Stomach (tissue), 9 donors: ENCODE results near the gene IQSEC3. TPM values are rescaled to one million over a fixed set of nuclear protein-coding genes. Genes with fewer than 3 reads are reported as not detected.

Experiments used
- DNase-seq, 2 donors: peaks; one replicate each; pipeline versions ENCODE4 v3.0.0 to v3.0.0-alpha.2; 2013 to 2019
- H3K27ac ChIP-seq, 5 donors: fragments of 200-600 bp in 4 of 5; sonication (generic) in 4 of 5; one replicate each; pipeline ENCODE4 v1.5.1; 2013 to 2019; ENCODE audit warnings: mild to moderate bottlenecking in 1 of 5, moderate library complexity in 1 of 5
- H3K27me3 ChIP-seq, 3 donors: fragments of 200-600 bp; sonication (generic); one replicate each; pipeline ENCODE4 v1.5.1; 2017 to 2019; ENCODE audit warnings: mixed run types in 1 of 3
- H3K36me3 ChIP-seq, 4 donors: fragments of 200-600 bp; sonication (generic); 1 replicate in 3 of 4; 2 replicates in 1 of 4; pipeline ENCODE4 v1.5.1; 2016 to 2019
- H3K4me1 ChIP-seq, 4 donors: fragments of 200-600 bp; sonication (generic); one replicate each; pipeline ENCODE4 v1.5.1; 2016 to 2019
- H3K4me3 ChIP-seq, 4 donors: fragments of 200-600 bp; sonication (generic) in 3 of 4; one replicate each; pipeline ENCODE4 v1.5.1; 2016 to 2019; ENCODE audit warnings: mild to moderate bottlenecking in 1 of 4
- H3K9me3 ChIP-seq, 4 donors: fragments of 200-600 bp; sonication (generic); one replicate each; pipeline ENCODE4 v1.5.1; 2016 to 2019
- EP300 ChIP-seq: sonication (generic); formaldehyde crosslinking; IDR thresholded peaks from one replicate; pipeline ENCODE4 v1.6.1; 2017; ENCODE audit warnings: antibody characterized with exemption
- POLR2A ChIP-seq, 4 donors: fragments of 450-650 bp; IDR thresholded peaks; one replicate each; pipeline ENCODE4 v1.6.1; 2016; ENCODE audit warnings: antibody characterized with exemption in 4 of 4, control low read depth in 2 of 4, mild to moderate bottlenecking in 1 of 4, moderate library complexity in 1 of 4
- POLR2AphosphoS5 ChIP-seq, 3 donors: sonication (generic); formaldehyde crosslinking; IDR thresholded peaks; one replicate each; pipeline ENCODE4 v1.6.1; 2016; ENCODE audit warnings: antibody characterized with exemption in 3 of 3
- WGBS, 5 donors: extraction: QIAGEN DNeasy Blood & Tissue Kit in 3 of 5; methylation state at CpG; one replicate each; pipeline versions ENCODE4 v1.1.5 to v1.1.7; 2013 to 2018; 5-methylcytosine and 5-hydroxymethylcytosine counted together
- intact Hi-C: fragments of 100-400 bp; cut with DNase I; formaldehyde crosslinking; loops from one replicate; pipeline ENCODE4 v1.15.1; 2023; ENCODE audit warnings: low total_unique reads
- polyA plus RNA-seq, 3 donors: library from polyadenylated mRNA; stranded (reverse); fragments of 200-250 nt; gene quantifications; one replicate each; pipeline ENCODE4 v1.2.3, GENCODE V29; 2013
- total RNA-seq, 5 donors: library from RNA; depleted of rRNA; stranded (reverse); fragments of >200 nt; gene quantifications; one replicate each; pipeline versions ENCODE4 v1.1.0 to v1.2.3, GENCODE V29; 2014 to 2016
- TF ChIP-seq, protein P1 (sequence below), 7 experiments: fragments of 450-650 bp in 4 of 7; fragments of 200-600 bp in 3 of 7; sonication (generic) in 3 of 7; IDR thresholded peaks; one replicate each; pipeline ENCODE4 v1.5.1; 2016 to 2019; ENCODE audit warnings: antibody characterized with exemption in 7 of 7, control low read depth in 2 of 7, mild to moderate bottlenecking in 1 of 7
- donor health status: healthy with polysubstance abuse.
- donor health status: Bipolar disorder and iron deficiency.
- donor health status: healthy.

IQSEC3 gene
- total and polyA plus RNA-seq, 8 donors: 0.08 to 1.7 (median 0.87) TPM; not detected in 2

DNA sequence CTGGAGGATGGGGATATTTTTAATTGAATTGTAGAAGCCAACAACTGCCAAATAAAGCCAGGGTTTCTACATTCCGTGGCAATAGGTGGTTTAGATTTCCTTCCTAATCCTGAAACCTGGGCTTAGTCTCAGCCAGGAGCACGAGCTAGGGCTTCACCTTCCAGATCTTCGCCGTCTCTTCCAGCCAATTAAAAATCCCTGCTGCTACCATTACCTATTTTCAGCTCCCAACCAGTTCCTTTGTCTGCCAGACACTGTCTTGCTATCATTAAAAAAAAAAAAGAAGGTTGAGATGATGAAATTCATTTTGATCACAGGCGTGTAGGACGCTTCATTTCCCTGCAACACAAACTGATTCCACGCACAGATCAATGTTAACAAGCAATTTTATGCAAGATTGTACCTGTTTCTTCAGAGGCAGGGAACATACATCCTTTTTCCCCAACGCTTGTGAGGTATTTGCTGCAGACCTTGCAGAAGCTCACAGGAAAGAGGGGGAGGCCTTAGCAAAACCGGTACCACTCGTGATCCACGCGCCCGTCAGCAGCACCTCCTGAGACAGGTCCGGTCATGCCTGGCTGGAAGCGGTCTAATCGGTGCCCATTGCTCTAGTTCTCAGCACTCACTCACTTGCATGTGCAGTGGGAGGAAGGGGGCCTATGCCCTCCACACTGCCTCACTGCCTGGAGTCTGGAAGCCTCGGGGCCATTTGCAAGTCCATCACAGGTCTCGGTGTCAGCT, 82.3 kb downstream of the IQSEC3 start:
- no peak for DNase-seq
- intact Hi-C loops: no loop called here
- H3K9me3 ChIP-seq: no peaks in the 10 kb centered on the region

DNA sequence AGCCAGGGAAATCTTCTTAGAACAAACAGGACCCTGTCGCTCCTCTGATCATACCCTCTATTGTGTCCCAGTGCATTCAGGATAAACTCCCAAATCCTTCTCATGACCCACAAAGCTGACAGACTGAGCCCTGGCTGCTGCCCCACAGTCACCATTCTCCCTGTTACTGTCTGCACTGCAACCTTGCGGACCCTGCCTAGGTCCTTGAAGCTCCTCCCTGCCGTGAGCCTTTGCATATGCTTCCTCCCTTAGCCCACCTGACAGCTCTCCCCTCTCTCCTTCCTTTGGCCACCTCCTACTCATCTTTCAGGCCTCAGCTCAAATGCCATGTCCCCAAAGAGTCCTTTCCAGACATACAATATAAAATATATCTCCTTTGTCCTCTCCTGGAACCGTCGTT, 85.0 kb downstream of the IQSEC3 start:
- no peak for DNase-seq
- Histone ChIP-seq H3K4me1 (no peaks in the 10 kb centered on the region), H3K36me3 (no peaks in the 10 kb centered on the region), H3K27ac (no peak overlapping the region), H3K27me3 (peaks cover 0 to 42% (median 0%) of the 10 kb centered on the region in 3 donors), H3K4me3 (no peak overlapping the region), H3K9me3 (no peaks in the 10 kb centered on the region)
- WGBS, 5 donors: 69 to 82% (median 73%) methylated on average over 5 of the region's 5 CpGs
- intact Hi-C loops: no loop called here
- TF ChIP-seq POLR2A (IDR thresholded peaks at IDR 0.05): no peak
- TF ChIP-seq EP300: no peak
- TF ChIP-seq, protein P1, sequence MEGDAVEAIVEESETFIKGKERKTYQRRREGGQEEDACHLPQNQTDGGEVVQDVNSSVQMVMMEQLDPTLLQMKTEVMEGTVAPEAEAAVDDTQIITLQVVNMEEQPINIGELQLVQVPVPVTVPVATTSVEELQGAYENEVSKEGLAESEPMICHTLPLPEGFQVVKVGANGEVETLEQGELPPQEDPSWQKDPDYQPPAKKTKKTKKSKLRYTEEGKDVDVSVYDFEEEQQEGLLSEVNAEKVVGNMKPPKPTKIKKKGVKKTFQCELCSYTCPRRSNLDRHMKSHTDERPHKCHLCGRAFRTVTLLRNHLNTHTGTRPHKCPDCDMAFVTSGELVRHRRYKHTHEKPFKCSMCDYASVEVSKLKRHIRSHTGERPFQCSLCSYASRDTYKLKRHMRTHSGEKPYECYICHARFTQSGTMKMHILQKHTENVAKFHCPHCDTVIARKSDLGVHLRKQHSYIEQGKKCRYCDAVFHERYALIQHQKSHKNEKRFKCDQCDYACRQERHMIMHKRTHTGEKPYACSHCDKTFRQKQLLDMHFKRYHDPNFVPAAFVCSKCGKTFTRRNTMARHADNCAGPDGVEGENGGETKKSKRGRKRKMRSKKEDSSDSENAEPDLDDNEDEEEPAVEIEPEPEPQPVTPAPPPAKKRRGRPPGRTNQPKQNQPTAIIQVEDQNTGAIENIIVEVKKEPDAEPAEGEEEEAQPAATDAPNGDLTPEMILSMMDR (IDR thresholded peaks at IDR 0.05): no peak
- no peak for TF ChIP-seq POLR2AphosphoS5 (IDR thresholded peaks at IDR 0.05)

More for the DNA sequence above, 82.3 kb downstream of the IQSEC3 start:
- Histone ChIP-seq H3K4me1 (peaks cover 0 to 13% (median 9%) of the 10 kb centered on the region in 4 donors), H3K36me3 (no peaks in the 10 kb centered on the region), H3K27me3 (peaks cover 0 to 33% (median 0%) of the 10 kb centered on the region in 3 donors), H3K27ac (no peak overlapping the region), H3K4me3 (no peak overlapping the region)
- TF ChIP-seq, protein P1 (IDR thresholded peaks at IDR 0.05): no peak
- no peak for TF ChIP-seq POLR2A (IDR thresholded peaks at IDR 0.05)
- no peak for TF ChIP-seq EP300
- no peak for TF ChIP-seq POLR2AphosphoS5 (IDR thresholded peaks at IDR 0.05)
- 84 to 86% (median 84%) methylated on average over 17 to 18 of the region's 18 CpGs for WGBS, 5 donors

DNA sequence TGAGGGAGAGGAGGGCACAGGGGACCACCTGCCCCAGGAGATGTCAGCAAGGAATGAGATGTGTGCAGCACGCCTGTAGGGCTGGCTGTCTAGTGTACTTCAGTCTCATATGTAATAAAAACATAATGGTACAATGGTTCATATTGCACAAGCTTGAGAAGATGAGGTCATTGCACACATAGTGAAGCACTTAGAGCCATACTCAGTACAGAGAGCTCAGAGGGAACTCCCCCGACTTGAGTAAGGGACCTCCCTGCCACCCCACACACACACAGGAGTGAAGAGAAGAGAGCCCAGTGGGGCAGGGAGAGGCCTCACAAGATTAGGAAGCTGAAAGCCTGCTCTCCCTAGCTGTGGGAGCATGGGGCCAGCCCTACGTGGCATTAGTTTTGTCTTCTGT, 85.9 kb downstream of the IQSEC3 start:
- Histone ChIP-seq H3K27me3 (peaks cover 0 to 42% (median 0%) of the 10 kb centered on the region in 3 donors), H3K4me1 (no peaks in the 10 kb centered on the region), H3K9me3 (no peaks in the 10 kb centered on the region), H3K36me3 (no peaks in the 10 kb centered on the region), H3K27ac (no peak overlapping the region), H3K4me3 (no peak overlapping the region)
- 41 to 64% (median 52%) methylated on average over 3 of the region's 3 CpGs for WGBS, 5 donors
- DNase-seq: no peak
- intact Hi-C loops: no loop called here
- TF ChIP-seq POLR2A (IDR thresholded peaks at IDR 0.05) (no peak), EP300 (no peak), POLR2AphosphoS5 (IDR thresholded peaks at IDR 0.05) (no peak)
- TF ChIP-seq, protein P1 (IDR thresholded peaks at IDR 0.05): no peak

DNA sequence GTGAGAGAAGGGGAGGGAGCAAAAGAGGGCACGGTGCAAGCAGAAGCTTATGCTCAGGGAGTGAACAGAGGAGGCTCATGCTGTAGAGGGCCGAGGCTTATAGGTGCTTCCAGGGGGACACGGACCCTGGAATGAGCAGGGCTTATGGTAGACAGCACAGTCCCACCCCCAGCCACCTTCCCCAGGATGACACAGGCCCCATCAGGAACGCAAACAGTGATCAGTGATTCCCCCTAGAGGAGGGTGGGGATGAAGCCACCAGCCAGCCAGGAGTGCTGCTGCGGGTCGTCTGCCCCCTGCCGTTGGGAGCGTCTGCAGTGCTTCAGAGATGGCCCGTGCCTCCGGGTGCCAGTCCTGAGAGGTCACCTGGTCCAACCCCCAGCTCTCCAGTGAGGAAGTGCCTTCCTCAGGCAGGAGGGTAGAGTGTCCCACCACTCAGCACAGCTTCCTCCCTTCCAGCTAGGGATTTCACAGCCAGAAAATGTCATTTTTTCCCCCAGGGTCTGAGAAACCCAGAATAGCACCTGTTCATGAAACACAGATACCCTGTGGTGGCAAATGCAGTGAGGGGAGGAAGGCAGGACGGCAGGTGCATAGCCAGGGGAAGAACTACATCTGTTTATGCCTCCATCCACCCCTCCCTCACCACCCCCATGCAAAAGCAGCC, 86.6 kb downstream of the IQSEC3 start:
- TF ChIP-seq, protein P1 (IDR thresholded peaks at IDR 0.05): peak in 4 of 7 experiments; percentile 12 to 52 (median 34)
- TF ChIP-seq POLR2AphosphoS5 (IDR thresholded peaks at IDR 0.05): no peak
- TF ChIP-seq POLR2A (IDR thresholded peaks at IDR 0.05): no peak
- DNase-seq: peak; percentile 62 to 85
- H3K27ac ChIP-seq: no peak overlapping the region
- no peaks in the 10 kb centered on the region for H3K36me3 ChIP-seq
- H3K9me3 ChIP-seq: no peaks in the 10 kb centered on the region
- no peak overlapping the region for H3K4me3 ChIP-seq
- no peaks in the 10 kb centered on the region for H3K4me1 ChIP-seq
- H3K27me3 ChIP-seq: peaks cover 0 to 42% (median 0%) of the 10 kb centered on the region in 3 donors
- 11 to 18% (median 16%) methylated on average over 10 to 11 of the region's 11 CpGs for WGBS, 5 donors
- intact Hi-C loops: no loop called here
